ENCODE measurements around the gene CLEC4F. TPM values are rescaled to one million over a fixed set of nuclear protein-coding genes. Genes with fewer than 3 reads are reported as not detected.

Gene CLEC4F
- total RNA-seq, 1 donor from 2014 or later: not detected

DNA sequence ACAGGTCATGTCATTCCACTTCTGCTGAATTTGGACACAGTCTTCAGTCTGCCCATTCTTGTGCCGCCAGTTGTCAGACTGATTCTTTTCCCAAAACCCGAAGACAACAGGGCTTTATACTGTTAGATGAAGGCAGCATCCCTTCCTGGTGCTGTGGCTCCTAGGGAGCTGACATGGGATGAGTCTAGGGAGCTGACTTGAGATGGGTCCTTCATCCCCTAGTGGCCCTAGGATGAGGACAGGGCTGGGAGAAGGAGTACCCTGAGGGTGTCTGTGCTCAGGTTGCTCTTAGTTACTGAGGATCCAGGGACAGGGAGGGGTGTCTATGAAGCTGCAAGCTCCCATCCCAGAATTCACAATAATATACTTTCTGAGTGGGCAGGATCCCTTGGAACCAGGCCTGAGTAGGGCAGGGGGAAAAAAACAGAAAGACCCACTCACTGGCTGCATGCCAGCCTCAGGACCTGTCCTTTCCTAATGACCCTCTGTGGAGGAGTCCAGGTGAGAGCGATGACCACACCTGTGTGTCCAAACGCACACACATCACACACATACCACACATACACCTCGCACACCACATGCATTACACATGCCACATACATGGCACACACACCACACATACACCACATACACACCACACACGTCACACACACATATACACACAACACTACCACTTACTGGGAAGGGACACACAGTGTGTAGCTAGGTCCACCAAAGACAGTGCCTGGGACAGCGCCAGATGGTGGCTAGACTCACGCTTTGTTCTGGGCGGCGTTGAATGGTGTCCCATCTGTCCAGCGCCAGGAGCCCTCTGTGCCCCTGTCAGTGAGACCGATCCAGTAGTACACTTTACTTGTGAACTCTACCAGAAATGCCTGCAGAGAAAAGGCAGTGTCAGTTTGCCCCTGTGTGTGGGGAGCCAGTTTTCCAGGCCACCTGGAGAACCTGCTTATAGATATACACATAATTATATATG lies 11.1 kb downstream of the CLEC4F start:
- Histone ChIP-seq H3K27me3 (ENCODE audit: control insufficient read depth, insufficient read depth, low read length) (peaks cover 2% of the 10 kb centered on the region), H3K4me3 (ENCODE audit: low read depth, low read length) (no peak overlapping the region), H3K36me3 (ENCODE audit: control insufficient read depth, insufficient read depth, low read length) (no peaks in the 10 kb centered on the region)
- DNase-seq (ENCODE audit: low read depth): no peak
- TF ChIP-seq, protein P1, sequence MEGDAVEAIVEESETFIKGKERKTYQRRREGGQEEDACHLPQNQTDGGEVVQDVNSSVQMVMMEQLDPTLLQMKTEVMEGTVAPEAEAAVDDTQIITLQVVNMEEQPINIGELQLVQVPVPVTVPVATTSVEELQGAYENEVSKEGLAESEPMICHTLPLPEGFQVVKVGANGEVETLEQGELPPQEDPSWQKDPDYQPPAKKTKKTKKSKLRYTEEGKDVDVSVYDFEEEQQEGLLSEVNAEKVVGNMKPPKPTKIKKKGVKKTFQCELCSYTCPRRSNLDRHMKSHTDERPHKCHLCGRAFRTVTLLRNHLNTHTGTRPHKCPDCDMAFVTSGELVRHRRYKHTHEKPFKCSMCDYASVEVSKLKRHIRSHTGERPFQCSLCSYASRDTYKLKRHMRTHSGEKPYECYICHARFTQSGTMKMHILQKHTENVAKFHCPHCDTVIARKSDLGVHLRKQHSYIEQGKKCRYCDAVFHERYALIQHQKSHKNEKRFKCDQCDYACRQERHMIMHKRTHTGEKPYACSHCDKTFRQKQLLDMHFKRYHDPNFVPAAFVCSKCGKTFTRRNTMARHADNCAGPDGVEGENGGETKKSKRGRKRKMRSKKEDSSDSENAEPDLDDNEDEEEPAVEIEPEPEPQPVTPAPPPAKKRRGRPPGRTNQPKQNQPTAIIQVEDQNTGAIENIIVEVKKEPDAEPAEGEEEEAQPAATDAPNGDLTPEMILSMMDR (IDR thresholded peaks at IDR 0.05; ENCODE audit: insufficient read depth, low read length, poor library complexity, severe bottlenecking): no peak

DNA sequence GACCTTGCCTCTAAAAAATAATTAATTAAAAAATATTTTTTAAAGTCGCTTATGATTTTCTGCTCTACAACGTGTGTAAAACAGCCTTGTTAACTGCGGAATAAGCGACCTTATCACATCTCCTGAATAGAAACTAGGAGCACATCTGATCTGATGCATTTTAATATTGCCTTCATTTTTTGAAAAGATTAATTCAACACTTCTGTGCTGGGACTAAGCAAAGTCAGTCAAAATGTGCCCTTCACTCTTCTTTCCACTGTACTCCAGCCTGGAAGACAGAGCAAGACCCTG lies 12.6 kb downstream of the CLEC4F start:
- DNase-seq (ENCODE audit: low read depth): no peak
- peaks cover 2% of the 10 kb centered on the region for H3K27me3 ChIP-seq (ENCODE audit: control insufficient read depth, insufficient read depth, low read length)
- no peaks in the 10 kb centered on the region for H3K36me3 ChIP-seq (ENCODE audit: control insufficient read depth, insufficient read depth, low read length)
- no peak overlapping the region for H3K4me3 ChIP-seq (ENCODE audit: low read depth, low read length)
- TF ChIP-seq, protein P1 (IDR thresholded peaks at IDR 0.05; ENCODE audit: insufficient read depth, low read length, poor library complexity, severe bottlenecking): no peak

DNA sequence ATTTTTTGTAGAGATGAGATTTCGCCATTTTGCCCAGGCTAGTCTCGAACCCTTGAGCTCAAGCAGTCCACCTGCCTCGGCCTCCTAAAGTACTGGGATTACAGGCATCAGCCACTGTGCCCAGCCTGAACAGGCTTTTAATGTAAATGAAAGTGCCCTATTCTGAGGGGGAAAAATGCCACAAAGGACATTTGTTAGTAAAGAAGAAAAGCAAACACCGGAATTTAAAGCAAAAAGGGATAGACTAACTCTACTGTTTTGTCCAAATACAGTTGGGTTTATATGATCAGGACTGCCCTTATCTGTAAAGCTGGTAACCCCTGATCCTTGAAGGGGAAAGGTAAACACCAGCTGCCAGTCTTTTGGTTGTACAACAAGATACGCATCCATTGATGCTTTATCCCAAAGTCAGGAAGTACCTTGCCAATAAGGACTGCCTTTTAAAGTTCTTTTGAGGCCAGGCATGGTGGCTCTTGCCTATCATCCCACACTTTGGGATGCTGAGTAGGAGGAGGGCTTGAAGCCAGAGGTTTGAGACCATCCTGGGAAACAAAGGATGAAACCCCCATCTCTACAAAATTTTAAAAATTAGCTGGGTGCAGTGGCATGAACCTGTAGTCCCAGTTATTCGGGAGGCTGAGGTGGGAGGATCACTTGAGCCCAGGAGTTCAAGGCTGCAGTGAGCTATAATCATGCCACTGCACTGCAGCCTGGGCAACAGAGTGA lies 13.1 kb downstream of the CLEC4F start:
- Histone ChIP-seq H3K36me3 (ENCODE audit: control insufficient read depth, insufficient read depth, low read length) (no peaks in the 10 kb centered on the region), H3K27me3 (ENCODE audit: control insufficient read depth, insufficient read depth, low read length) (peaks cover 2% of the 10 kb centered on the region), H3K4me3 (ENCODE audit: low read depth, low read length) (no peak overlapping the region)
- no peak for DNase-seq (ENCODE audit: low read depth)
- TF ChIP-seq, protein P1 (IDR thresholded peaks at IDR 0.05; ENCODE audit: insufficient read depth, low read length, poor library complexity, severe bottlenecking): no peak

DNA sequence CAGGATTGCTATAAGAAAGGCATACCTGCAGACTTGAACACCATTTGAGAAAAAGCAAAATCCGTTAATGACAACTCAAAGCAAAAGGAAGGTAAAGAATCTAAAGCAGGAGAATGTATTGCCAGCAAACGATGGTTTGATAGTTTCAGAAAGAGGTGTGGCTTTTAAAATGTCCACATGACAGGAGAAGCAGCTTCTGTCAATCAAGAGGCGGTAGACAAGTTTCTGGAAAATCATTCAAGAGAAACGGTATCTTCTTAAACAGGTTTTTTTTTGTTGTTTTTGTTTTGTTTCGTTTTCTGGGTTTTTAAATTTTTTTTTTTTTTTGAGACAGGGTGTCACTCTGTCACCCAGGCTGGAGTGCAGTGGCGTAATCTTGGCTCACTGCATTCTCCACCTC lies 13.8 kb downstream of the CLEC4F start:
- peaks cover 4% of the 10 kb centered on the region for H3K27me3 ChIP-seq (ENCODE audit: control insufficient read depth, insufficient read depth, low read length)
- TF ChIP-seq, protein P1 (IDR thresholded peaks at IDR 0.05; ENCODE audit: insufficient read depth, low read length, poor library complexity, severe bottlenecking): no peak
- no peak for DNase-seq (ENCODE audit: low read depth)
- H3K4me3 ChIP-seq (ENCODE audit: low read depth, low read length): no peak overlapping the region
- H3K36me3 ChIP-seq (ENCODE audit: control insufficient read depth, insufficient read depth, low read length): no peaks in the 10 kb centered on the region

DNA sequence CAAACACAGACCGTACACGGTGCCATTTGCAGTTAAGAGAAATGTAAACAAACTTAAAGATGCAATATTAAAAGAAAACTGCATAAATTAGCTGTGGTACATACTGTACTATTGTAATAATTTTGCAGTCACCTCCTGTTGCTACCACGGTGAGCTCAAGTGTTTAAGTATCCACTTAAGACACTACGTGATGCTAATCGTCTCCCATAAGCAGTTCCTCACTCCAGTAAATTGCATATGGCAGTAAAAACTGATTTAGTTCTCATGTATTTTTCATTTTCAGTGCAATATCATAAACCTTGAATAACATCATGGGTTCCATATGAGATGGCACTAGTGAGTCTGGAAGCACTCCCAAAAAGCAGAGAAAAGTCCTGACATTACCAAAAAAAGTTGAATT lies 14.4 kb downstream of the CLEC4F start:
- Histone ChIP-seq H3K4me3 (ENCODE audit: low read depth, low read length) (no peak overlapping the region), H3K36me3 (ENCODE audit: control insufficient read depth, insufficient read depth, low read length) (no peaks in the 10 kb centered on the region), H3K27me3 (ENCODE audit: control insufficient read depth, insufficient read depth, low read length) (peaks cover 4% of the 10 kb centered on the region)
- TF ChIP-seq, protein P1 (IDR thresholded peaks at IDR 0.05; ENCODE audit: insufficient read depth, low read length, poor library complexity, severe bottlenecking): no peak
- DNase-seq (ENCODE audit: low read depth): no peak
